SK-N-MC (cell line): ENCODE data around the gene GJC2.

Source experiments
- DNase-seq: peaks from one replicate; pipeline ENCODE4 v3.0.0-alpha.2; 2011; ENCODE audit warnings: low read depth, low spot score
- H3K27ac ChIP-seq: fragments of 200-600 bp; sonication (generic); 2 replicates; pipeline ENCODE4 v1.5.1; 2016; ENCODE audit warnings: mixed run types
- H3K36me3 ChIP-seq: fragments of 200-600 bp; sonication (generic); 2 replicates; pipeline ENCODE4 v1.6.1; 2017; ENCODE audit warnings: antibody characterized with exemption, low read length, mixed read lengths; ENCODE audit not compliant: insufficient read depth
- H3K4me3 ChIP-seq: fragments of 200-600 bp; sonication (generic); 2 replicates; pipeline ENCODE4 v1.5.1; 2016
- H3K9ac ChIP-seq: fragments of 200-600 bp; sonication (generic); 2 replicates; pipeline ENCODE4 v1.8.0; 2017; ENCODE audit warnings: mixed run types, mixed read lengths; ENCODE audit not compliant: insufficient read length
- H3K9me3 ChIP-seq: fragments of 200-600 bp; sonication (generic); 2 replicates; pipeline ENCODE4 v1.6.1; 2017; ENCODE audit warnings: low read depth, mild to moderate bottlenecking, antibody characterized with exemption, low read length, moderate library complexity, mixed read lengths
- EZH2 ChIP-seq: fragments of 200-600 bp; sonication (generic); IDR thresholded peaks from one replicate; pipeline ENCODE4 v1.6.1; 2017; ENCODE audit warnings: antibody characterized with exemption
- FOXP2 ChIP-seq: optimal IDR thresholded peaks from 2 replicates; pipeline ENCODE3; 2011; ENCODE audit warnings: mild to moderate bottlenecking, moderate library complexity; ENCODE audit not compliant: insufficient read depth; ENCODE audit errors: extremely low read length, control extremely low read depth
- POLR2AphosphoS5 ChIP-seq: IDR thresholded peaks from 2 replicates; pipeline ENCODE4 v1.6.1; 2012; ENCODE audit warnings: mild to moderate bottlenecking, low read depth, low read length, borderline replicate concordance

Gene GJC2

GRCh38 chr1:228151180-228151925 is 1.6 kb downstream of the GJC2 start:
- H3K9ac ChIP-seq: no peak overlapping the region
- DNase-seq: no peak
- H3K4me3 ChIP-seq: no peak overlapping the region
- TF ChIP-seq POLR2AphosphoS5: no peak
- TF ChIP-seq FOXP2: no peak
- no peak for TF ChIP-seq EZH2
- no peaks in the 10 kb centered on the region for H3K9me3 ChIP-seq
- H3K27ac ChIP-seq: 0 out of 2 replicates have a peak overlapping the region, but pooled peaks have one; percentile 36
- no peaks in the 10 kb centered on the region for H3K36me3 ChIP-seq

- Histone ChIP-seq H3K9ac (no peak overlapping the region), H3K27ac (no peak overlapping the region), H3K9me3 (no peaks in the 10 kb centered on the region), H3K36me3 (no peaks in the 10 kb centered on the region), H3K4me3 (no peak overlapping the region)
- no peak for DNase-seq
- TF ChIP-seq FOXP2 (no peak), EZH2 (no peak), POLR2AphosphoS5 (no peak)
Measured at GRCh38 chr1:228152097-228152917, 2.6 kb downstream of the GJC2 start.

- TF ChIP-seq FOXP2: no peak
- no peak for TF ChIP-seq POLR2AphosphoS5
- no peak for TF ChIP-seq EZH2
- Histone ChIP-seq H3K9ac (no peak overlapping the region), H3K4me3 (no peak overlapping the region), H3K36me3 (no peaks in the 10 kb centered on the region), H3K9me3 (no peaks in the 10 kb centered on the region), H3K27ac (no peak overlapping the region)
- DNase-seq: no peak
Measured at GRCh38 chr1:228152918-228153258, 3.2 kb downstream of the GJC2 start.

GRCh38 chr1:228154021-228154669 is 4.4 kb downstream of the GJC2 start:
- H3K9ac ChIP-seq: no peak overlapping the region
- H3K9me3 ChIP-seq: no peaks in the 10 kb centered on the region
- H3K36me3 ChIP-seq: no peaks in the 10 kb centered on the region
- DNase-seq: no peak
- TF ChIP-seq EZH2 (no peak), FOXP2 (no peak), POLR2AphosphoS5 (no peak)
- H3K4me3 ChIP-seq: no peak overlapping the region
- H3K27ac ChIP-seq: no peak overlapping the region

GRCh38 chr1:228154670-228155571 is 5.2 kb downstream of the GJC2 start:
- TF ChIP-seq EZH2: no peak
- TF ChIP-seq POLR2AphosphoS5: no peak
- no peak for TF ChIP-seq FOXP2
- no peak overlapping the region for H3K9ac ChIP-seq
- no peak overlapping the region for H3K4me3 ChIP-seq
- no peaks in the 10 kb centered on the region for H3K36me3 ChIP-seq
- DNase-seq: no peak
- no peaks in the 10 kb centered on the region for H3K9me3 ChIP-seq
- no peak overlapping the region for H3K27ac ChIP-seq

GRCh38 chr1:228155596-228156514 is 6.1 kb downstream of the GJC2 start:
- H3K36me3 ChIP-seq: no peaks in the 10 kb centered on the region
- TF ChIP-seq FOXP2 (no peak), POLR2AphosphoS5 (no peak), EZH2 (no peak)
- no peak overlapping the region for H3K4me3 ChIP-seq
- H3K9ac ChIP-seq: no peak overlapping the region
- DNase-seq: no peak
- H3K9me3 ChIP-seq: no peaks in the 10 kb centered on the region
- no peak overlapping the region for H3K27ac ChIP-seq

GRCh38 chr1:228156515-228156881 is 6.8 kb downstream of the GJC2 start:
- Histone ChIP-seq H3K9me3 (no peaks in the 10 kb centered on the region), H3K27ac (no peak overlapping the region), H3K36me3 (no peaks in the 10 kb centered on the region), H3K9ac (no peak overlapping the region), H3K4me3 (no peak overlapping the region)
- TF ChIP-seq FOXP2 (no peak), EZH2 (no peak), POLR2AphosphoS5 (no peak)
- no peak for DNase-seq
